GM19324 (cell line): ENCODE measurements around the gene HMBS.
A peak's percentile ranks its signal among the peaks of the same experiment; 100 is the strongest.

Experiments
- ATAC-seq: cut with Tn5 transposase; IDR thresholded peaks from one replicate; pipeline ENCODE4 v1.9.1; 2021; ENCODE audit warnings: mild to moderate bottlenecking, moderate library complexity; ENCODE audit not compliant: unreplicated experiment, low FRiP score

HMBS gene

GRCh38 chr11:119065369-119065768, 19.3 kb upstream of the HMBS start:
- ATAC-seq, result no peak

- peak; percentile 93 for ATAC-seq
These were observed 17.1 kb upstream of the HMBS start, which contains the start of gene VPS11 for GRCh38 chr11:119067371-119068222. TSS of gene VPS11 (plus strand) at chr11:119067818. CDS start at chr11:119067824, 6 bp downstream.

DNA sequence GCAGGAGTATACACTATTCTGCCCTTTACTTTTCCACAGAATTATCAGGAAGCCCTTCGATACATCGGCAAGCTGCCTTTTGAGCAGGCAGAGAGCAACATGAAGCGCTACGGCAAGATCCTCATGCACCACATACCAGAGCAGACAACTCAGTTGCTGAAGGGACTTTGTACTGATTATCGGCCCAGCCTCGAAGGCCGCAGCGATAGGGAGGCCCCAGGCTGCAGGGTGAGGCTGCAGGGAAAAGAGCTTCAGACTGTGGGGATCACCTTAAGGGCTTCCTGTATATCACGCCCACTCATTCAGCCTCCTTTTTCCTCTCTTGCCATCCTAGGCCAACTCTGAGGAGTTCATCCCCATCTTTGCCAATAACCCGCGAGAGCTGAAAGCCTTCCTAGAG, 6.8 kb upstream of the HMBS start:
- no peak for ATAC-seq

DNA sequence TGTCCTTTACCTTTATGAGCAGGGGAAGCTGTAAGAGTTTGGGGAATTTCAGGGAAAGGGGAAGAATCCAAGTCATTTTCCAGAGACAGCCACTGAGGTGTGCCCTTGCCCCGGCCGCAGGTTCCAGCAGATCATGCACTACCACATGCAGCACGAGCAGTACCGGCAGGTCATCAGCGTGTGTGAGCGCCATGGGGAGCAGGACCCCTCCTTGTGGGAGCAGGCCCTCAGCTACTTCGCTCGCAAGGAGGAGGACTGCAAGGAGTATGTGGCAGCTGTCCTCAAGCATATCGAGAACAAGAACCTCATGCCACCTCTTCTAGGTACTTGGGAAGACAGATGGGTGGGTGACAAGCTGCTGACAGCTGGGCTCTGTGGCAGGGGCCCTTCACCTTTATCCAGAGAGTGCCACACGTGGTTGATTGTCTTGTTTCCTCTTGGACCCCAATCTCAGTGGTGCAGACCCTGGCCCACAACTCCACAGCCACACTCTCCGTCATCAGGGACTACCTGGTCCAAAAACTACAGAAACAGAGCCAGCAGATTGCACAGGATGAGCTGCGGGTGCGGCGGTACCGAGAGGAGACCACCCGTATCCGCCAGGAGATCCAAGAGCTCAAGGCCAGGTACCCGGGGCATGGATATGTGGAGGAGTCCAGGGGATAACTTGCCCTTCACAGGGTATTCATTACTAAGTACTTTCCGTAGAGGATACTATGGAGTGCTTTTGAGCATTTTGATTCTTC, 5.8 kb upstream of the HMBS start:
- no peak for ATAC-seq

DNA sequence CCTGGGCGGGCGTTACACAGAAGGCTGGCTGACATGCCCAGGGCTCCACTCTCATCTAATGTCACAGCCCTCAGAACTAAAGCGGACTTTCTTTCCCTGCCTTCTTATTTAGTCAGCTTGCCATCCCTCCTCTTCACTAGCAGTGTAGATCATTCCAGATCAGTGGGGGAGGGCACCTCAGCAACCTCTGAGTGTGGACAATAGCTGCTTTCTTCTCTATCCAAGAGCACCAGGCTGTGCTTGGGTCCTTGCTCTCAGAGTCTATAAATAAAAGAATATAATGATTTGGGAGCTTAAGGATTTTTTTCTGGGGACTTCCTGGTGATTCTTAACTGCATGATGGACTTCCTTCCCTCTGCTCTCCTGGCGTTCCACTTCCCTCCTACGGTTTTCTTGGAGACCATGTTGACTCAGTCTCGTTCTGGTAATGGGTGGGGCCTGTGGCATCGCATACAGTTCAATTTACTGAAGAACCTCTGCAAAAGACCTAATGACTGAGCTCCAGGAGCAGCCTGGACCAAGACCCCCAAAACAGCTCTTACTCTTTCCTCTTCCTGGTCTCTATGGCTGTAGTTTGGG, 2.9 kb upstream of the HMBS start:
- no peak for ATAC-seq

DNA sequence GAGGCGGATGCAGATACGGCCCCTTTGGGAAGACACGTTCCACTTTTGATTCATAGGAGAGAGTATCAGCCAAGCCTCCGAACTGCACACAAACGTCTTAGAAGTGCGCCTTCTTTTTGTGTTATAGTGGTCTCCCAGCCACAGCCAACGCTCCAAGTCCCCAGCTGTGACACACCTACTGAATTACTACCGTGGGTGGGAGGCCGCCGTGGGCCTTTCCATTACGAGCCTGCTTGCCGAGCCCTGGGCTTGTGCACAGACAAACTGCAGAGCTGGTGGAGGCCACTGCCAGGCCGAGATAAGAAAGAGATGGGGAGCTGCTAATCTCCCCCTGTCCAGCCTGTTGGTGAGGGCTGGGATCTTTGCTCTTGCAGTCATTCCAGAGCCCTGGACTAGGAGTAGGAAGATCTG, 761 bp downstream of the HMBS start:
- ATAC-seq, result no peak

- no peak for ATAC-seq
These were observed 2.4 kb downstream of the HMBS start for GRCh38 chr11:119087123-119087522.

- no peak for ATAC-seq
These were observed 3.1 kb downstream of the HMBS start for GRCh38 chr11:119087747-119088241.

GRCh38 chr11:119088406-119088805, 3.7 kb downstream of the HMBS start:
- ATAC-seq, result no peak

- no peak for ATAC-seq
These were observed 4.6 kb downstream of the HMBS start for GRCh38 chr11:119089319-119089718.

DNA sequence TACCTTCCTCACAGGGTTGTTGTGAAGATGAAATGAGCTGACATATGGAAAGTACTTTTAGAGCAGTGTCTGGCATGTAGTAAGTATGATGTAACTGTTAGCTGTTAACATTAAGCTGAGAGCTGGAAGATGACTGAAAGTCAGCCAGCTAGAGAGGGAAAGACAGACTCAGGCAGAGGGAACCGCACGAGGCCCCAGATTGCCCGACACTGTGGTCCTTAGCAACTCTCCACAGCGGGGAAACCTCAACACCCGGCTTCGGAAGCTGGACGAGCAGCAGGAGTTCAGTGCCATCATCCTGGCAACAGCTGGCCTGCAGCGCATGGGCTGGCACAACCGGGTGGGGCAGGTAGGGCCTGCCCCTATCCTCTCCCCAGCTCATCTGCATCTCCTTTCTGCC, 6.5 kb downstream of the HMBS start:
- no peak for ATAC-seq

DNA sequence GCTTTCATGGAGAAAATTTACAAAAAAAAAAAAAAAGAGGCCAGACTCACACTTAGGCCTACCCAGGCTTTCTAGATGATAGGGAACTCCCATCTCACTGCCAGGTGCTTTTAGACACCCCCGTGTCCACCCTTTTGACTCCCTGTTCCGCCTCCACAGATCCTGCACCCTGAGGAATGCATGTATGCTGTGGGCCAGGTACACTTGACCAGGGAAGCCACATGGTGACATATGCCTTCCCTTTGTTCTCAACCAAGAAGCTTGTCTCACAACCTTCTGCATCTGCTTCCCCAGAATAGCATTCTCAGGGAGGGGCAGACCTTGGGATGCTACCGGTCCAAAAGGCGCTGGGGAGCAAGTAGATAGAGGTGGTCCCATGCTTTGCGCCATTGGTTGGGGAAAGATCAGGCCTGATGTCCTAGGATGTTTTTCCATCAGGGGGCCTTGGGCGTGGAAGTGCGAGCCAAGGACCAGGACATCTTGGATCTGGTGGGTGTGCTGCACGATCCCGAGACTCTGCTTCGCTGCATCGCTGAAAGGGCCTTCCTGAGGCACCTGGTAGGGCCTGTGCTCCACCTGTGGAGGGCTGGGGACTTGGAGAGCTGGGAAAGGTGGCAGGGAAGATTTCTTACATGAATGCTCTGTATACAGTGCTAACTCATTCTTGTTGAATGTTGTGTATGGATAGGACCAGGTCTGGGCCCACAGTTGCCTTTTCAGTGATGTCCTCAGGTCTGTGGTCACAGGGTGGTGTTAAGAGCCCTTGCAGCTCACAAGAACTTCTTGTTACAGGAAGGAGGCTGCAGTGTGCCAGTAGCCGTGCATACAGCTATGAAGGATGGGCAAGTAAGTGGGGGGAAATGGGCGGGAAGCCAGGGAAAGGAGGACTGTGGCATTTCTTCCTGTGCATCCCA, 7.5 kb downstream of the HMBS start:
- no peak for ATAC-seq

DNA sequence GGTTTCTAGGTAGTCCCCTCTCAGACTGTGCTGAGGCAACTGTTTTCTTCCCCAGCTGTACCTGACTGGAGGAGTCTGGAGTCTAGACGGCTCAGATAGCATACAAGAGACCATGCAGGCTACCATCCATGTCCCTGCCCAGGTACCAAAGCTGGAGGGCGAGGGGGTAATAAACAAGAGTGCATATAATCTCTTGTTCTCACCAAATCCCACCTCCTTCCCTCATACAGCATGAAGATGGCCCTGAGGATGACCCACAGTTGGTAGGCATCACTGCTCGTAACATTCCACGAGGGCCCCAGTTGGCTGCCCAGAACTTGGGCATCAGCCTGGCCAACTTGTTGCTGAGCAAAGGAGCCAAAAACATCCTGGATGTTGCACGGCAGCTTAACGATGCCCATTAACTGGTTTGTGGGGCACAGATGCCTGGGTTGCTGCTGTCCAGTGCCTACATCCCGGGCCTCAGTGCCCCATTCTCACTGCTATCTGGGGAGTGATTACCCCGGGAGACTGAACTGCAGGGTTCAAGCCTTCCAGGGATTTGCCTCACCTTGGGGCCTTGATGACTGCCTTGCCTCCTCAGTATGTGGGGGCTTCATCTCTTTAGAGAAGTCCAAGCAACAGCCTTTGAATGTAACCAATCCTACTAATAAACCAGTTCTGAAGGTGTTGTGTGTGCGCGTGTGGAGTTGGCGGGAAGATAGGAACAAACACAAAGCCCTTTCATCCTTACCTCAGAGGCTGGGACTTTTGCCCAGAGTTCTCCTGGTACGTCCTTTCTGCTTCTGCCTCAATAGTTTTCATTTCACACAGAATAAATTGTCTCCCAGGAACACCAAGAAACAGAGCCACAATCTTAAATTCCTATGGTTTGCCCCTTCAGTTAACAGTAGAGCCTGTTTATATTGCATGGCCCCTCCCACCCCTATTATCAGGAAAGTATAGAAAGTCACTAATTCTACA, 8.5 kb downstream of the HMBS start:
- ATAC-seq, result no peak

GRCh38 chr11:119093942-119094815, 9.5 kb downstream of the HMBS start:
- peak; percentile 4 for ATAC-seq

DNA sequence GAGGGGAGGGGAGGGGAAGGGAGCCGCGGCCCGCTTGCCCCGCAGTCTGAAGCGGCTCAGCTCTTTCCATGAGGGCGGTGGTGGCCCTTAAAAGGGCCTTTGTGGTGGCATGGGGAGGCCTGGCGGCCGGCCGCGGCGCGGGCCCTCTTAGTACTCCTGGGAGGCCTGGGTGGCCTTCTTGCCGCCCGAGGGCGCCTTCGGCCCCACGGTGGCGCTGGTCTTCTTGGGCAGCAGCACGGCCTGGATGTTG, 10.1 kb downstream of the HMBS start:
- peak; percentile 38 for ATAC-seq

DNA sequence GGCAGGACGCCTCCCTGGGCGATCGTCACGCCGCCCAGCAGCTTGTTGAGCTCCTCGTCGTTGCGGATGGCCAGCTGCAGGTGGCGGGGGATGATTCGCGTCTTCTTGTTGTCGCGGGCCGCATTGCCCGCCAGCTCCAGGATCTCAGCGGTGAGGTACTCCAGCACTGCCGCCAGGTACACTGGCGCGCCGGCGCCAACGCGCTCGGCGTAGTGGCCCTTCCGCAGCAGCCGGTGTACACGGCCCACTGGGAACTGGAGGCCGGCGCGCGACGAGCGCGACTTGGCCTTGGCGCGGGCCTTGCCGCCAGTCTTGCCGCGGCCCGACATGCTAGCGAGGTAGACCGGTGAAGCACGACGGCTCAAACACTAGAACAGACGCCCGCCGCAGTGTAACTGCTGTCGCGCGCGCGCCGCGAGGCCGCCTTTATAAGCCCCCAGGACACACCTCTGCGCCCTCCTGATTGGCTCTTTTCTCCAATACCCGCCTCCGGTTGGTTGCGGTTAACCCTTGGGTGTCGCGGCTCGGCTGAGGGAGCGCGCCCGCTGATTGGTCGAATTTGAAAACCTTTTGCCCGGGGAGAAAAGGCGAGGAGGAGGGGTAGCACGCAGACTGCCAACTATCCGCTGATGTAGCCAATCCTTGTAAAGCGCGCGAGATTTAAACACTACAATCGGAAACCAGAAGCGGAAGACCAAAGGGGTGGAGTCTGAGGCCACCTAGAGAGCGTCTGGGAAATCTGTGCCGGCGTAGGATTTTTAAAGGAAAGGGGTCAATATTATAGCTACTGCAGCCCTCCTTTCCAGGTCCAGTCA, 10.6 kb downstream of the HMBS start:
- peak; percentile 92 for ATAC-seq

DNA sequence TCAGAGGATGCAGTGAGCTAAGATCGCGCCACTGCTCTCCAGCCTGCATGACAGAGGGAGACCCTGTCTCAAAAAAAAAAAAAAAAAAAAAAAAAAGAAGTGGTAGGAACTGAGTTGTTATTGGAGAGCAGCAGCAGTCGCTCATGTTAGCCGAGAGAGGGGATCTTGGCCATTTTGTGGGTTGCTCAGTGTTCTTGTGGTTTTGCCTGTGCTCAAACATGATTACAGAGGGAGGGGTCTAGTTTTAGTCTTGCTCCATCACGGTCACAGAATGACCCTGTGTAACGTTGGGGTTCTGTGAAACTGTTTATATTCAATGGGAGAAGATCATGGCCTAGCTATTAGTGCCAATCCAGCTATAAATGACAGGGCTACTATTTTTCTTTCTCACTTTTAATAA, 15.0 kb downstream of the HMBS start:
- no peak for ATAC-seq
